Activated CD8-positive, alpha-beta T cell treated with anti-CD3 and anti-CD28 coated beads for 36 hours (primary cell): ENCODE results near the gene AP4M1. TPM values are rescaled to one million over a fixed set of nuclear protein-coding genes. Genes with fewer than 3 reads are reported as not detected.

ENCODE experiments used
- ATAC-seq: fragments of 200-7000 bp; cut with Tn5 transposase; one replicate; pipeline ENCODE4 v1.10.0; 2021; ENCODE audit warnings: mild to moderate bottlenecking, moderate library complexity
- CTCF ChIA-PET: fragments of 350-600 bp; sonication (Branson Sonifier 250); formaldehyde crosslinking; loops from one replicate; lab custom pipeline; 2021; ENCODE audit warnings: antibody characterized with exemption; lab: Charles Lee
- POLR2A ChIA-PET: fragments of 350-600 bp; sonication (Branson Sonifier 250); formaldehyde crosslinking; loops from one replicate; lab custom pipeline; 2021; ENCODE audit warnings: antibody characterized with exemption; lab: Charles Lee
- DNase-seq: peaks from one replicate; pipeline ENCODE4 v3.0.0-alpha.2; 2020
- H3K27ac Mint-ChIP-seq: one replicate; pipeline ENCODE4 v1.8.0; 2021; ENCODE audit warnings: mild to moderate bottlenecking, mixed read lengths
- H3K27me3 Mint-ChIP-seq: one replicate; pipeline ENCODE4 v1.8.0; 2021; ENCODE audit warnings: mixed read lengths
- H3K36me3 Mint-ChIP-seq: one replicate; pipeline ENCODE4 v1.8.0; 2021; ENCODE audit warnings: low read depth, mixed read lengths
- H3K4me1 Mint-ChIP-seq: one replicate; pipeline ENCODE4 v1.8.0; 2021; ENCODE audit warnings: low read depth, mixed read lengths
- H3K4me3 Mint-ChIP-seq: one replicate; pipeline ENCODE4 v1.8.0; 2021; ENCODE audit warnings: mild to moderate bottlenecking, moderate library complexity, mixed read lengths
- H3K9me3 Mint-ChIP-seq: one replicate; pipeline ENCODE4 v1.8.0; 2021; ENCODE audit warnings: mixed read lengths
- CTCF ChIP-seq: fragments of 200-600 bp; IDR thresholded peaks from one replicate; pipeline ENCODE4 v1.8.0; 2022; ENCODE audit warnings: antibody characterized with exemption, mild to moderate bottlenecking
- intact Hi-C: fragments of 100-400 bp; cut with micrococcal nuclease; formaldehyde crosslinking; loops from one replicate; pipeline ENCODE4 v1.10.0; 2022
- total RNA-seq, 2 experiments: library from RNA; stranded (reverse); gene quantifications; one replicate each; pipeline ENCODE4 v1.2.3, GENCODE V29; 2021

The AP4M1 gene
- total RNA-seq = 10 to 100 TPM in 1 of 2 experiments, 1 to 10 TPM in 1; 9.8 to 10.9 TPM

DNA sequence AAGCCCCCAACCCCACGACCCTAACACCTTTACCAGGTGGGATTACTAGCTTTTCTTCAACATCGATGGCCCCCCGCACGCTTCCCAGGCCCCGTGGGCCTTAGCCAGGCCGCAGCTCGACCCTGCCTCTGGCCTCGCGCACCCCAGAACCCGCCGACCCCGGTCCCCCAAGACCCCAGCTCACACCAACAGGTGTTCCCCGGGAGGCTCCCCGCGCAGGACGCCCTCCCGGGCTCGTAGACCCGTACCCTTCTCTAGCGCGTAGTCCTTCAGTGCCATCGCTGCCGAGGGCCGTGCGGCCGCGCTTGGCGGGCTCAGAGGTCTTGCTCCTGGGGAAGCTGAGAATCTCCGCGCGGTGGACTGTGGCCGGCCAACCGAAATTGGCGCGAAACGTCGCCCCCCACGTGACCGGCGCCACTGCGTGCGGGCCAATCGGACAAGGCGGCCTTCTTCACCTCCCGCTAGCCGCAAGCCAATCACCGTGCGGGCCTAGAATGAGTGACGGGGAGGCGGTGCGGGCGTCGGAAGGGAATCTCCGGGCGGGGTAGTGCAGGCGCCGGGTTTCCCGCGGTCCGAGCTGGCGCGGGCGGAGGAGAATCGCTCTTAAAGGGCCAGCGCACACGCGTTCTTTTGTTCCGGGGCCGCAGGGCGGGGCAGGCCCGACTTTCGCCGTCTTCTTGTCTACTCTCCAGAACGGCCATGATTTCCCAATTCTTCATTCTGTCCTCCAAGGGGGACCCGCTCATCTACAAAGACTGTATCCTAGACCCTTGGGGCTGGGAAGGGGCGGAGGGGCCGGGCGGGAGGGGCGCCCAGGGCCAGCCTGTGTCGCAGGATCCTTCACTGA lies at the start of gene AP4M1, which contains the start of gene MCM7:
Gene AP4M1, plus strand, starts transcription at position 628 of the 847 bp plus-strand sequence. Its CDS starts 72 bp downstream, at position 700.
Gene MCM7, minus strand, starts transcription at position 382 of the 847 bp plus-strand sequence. Its CDS starts 103 bp downstream, at position 279.
- Mint-ChIP-seq H3K36me3 (peaks cover 44% of the 10 kb centered on the region), H3K9me3 (no peaks in the 10 kb centered on the region), H3K4me3 (peak within 1 kb of the TSS; percentile 91), H3K27me3 (no peaks in the 10 kb centered on the region), H3K4me1 (peaks cover 39% of the 10 kb centered on the region), H3K27ac (peak within 1 kb of the TSS; percentile 95)
- TF ChIP-seq CTCF = no peak
- DNase-seq = peak; percentile 99
- peak; percentile 91 for ATAC-seq
- ChIA-PET CTCF (interaction anchor here (0.9 to 3.1 kb wide), 15 partner anchors 9 to 109 kb away, joined by 3 to 18 read pairs (median 5); partner anchors contain the start of genes MBLAC1 and ZSCAN21), POLR2A (interaction anchor here (0.7 to 8.5 kb wide), 27 partner anchors 10 to 666 kb away, joined by 3 to 187 read pairs (median 4); partner anchors contain the start of genes CNPY4, COPS6, MBLAC1 and MEPCE)
- intact Hi-C loops = no loop called here

GRCh38 chr7:100053215-100053614 lies 48.2 kb upstream of the AP4M1 start:
- ATAC-seq (peak; percentile 35), DNase-seq (peak; percentile 22)
- intact Hi-C loops = no loop called here
- ChIA-PET CTCF (interaction anchor here (0.9 to 3.3 kb wide), 7 partner anchors 8 to 140 kb away, joined by 3 to 20 read pairs (median 4); partner anchors contain the start of genes AP4M1 and ZKSCAN1), POLR2A (interaction anchor here (0.6 kb wide), 1 partner anchor 39 kb away, joined by 4 read pairs; no protein-coding TSS in a partner anchor)
- Mint-ChIP-seq H3K36me3 (peaks cover 8% of the 10 kb centered on the region), H3K4me1 (peaks cover 16% of the 10 kb centered on the region), H3K27ac (no peak overlapping the region), H3K4me3 (no peak overlapping the region), H3K27me3 (no peaks in the 10 kb centered on the region), H3K9me3 (no peaks in the 10 kb centered on the region)
- no peak for TF ChIP-seq CTCF

GRCh38 chr7:100057006-100057405 lies 44.4 kb upstream of the AP4M1 start:
- no peak overlapping the region for H3K27ac Mint-ChIP-seq
- H3K27me3 Mint-ChIP-seq = no peaks in the 10 kb centered on the region
- no peak overlapping the region for H3K4me3 Mint-ChIP-seq
- TF ChIP-seq CTCF = no peak
- H3K9me3 Mint-ChIP-seq = no peaks in the 10 kb centered on the region
- CTCF ChIA-PET = no interaction called here
- POLR2A ChIA-PET = no interaction called here
- peaks cover 4% of the 10 kb centered on the region for H3K4me1 Mint-ChIP-seq
- H3K36me3 Mint-ChIP-seq = peaks cover 15% of the 10 kb centered on the region
- intact Hi-C loops = no loop called here
- DNase-seq (no peak), ATAC-seq (no peak)

DNA sequence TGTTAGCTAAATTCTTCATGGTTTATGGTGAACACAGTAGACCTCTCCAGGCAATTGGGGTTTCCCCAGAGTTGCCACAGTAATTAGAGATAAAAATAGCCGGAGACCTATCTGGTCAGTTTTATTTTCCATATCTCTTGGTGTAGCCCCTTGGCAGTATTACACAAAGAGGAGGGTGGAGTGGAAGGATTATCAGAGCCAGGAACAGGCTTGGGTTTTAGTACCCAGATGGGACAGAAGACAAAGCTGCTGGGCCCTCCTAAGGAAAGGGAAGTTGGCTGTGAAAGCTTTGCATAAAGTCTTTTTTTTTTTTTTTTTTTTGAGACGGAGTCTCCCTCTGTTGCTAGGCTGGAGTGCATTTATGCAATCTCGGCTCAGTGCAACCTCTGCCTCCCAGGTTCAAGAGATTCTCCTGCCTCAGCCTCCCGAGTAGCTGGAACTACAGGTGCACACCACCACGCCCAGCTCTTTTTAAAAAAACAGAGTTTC lies 42.1 kb upstream of the AP4M1 start:
- ATAC-seq (no peak), DNase-seq (no peak)
- H3K4me3 Mint-ChIP-seq = no peak overlapping the region
- ChIA-PET CTCF (interaction anchor here (0.9 to 1.0 kb wide), 2 partner anchors 9 to 19 kb away, joined by 3 read pairs; partner anchors contain the start of gene ZSCAN21), POLR2A (no interaction called here)
- TF ChIP-seq CTCF = no peak
- H3K27ac Mint-ChIP-seq = no peak overlapping the region
- no peaks in the 10 kb centered on the region for H3K4me1 Mint-ChIP-seq
- H3K27me3 Mint-ChIP-seq = no peaks in the 10 kb centered on the region
- H3K9me3 Mint-ChIP-seq = no peaks in the 10 kb centered on the region
- H3K36me3 Mint-ChIP-seq = peaks cover 19% of the 10 kb centered on the region
- intact Hi-C loops = no loop called here
